Fibroblast of skin of right biceps (primary cell): ENCODE results near the gene GFPT1.
"Not testable (repeated sequence)": the region's sequence is repeated elsewhere in the genome, so short reads cannot be mapped to it uniquely, and the experiment has no call there.

Source experiments
- DNase-seq: peaks from one replicate; pipeline ENCODE4 v3.0.0-alpha.2; 2013

Gene GFPT1

DNA sequence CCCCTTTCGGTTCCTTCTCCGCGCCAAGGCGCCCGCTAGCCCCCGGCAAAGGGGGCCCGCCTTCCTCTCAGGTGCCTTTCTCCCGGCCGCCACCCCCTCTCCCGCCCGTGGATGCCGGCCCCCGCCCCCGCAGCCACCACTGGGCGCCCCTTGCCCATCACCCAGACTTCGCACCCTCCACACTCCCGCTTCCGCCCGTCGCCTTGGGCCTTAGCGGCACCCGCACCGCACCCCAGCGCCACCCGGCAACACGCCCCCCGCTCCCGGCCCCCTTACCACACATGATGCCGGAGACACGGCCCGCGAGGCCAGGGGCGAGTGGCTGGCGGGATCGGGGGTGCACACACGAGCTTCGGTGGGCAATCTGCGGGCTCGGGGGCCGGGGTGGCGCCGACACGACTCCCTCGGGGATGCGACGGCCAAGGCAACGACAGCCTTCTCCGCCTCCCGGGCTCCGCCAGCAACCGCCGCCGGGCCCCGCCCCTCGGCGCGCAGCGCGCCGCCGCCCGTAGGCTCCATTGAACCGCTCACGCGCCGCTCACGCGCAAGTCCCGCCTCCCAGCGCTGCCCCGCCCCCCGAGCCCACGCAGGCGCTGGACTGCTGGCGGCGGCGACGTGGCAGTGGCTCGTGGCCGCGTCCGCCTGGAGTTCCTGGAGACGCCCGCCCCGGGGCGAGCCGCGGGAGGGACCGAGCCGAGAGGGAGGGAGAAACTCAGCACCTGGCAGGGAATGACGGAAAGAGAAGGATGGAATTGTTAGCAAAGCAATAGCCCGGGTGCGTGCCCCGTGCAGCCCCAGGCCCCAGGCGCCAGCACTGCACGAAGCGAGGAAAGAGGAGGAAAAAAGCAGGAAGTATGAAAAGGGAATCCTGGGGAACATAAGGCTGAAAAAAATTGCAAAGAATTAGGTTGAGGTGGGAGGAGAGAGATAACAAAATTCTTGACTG, at the start of gene GFPT1:
TSS of gene GFPT1 (minus strand) at position 439 of the 946 bp plus-strand sequence. CDS start at position 283, 156 bp downstream.
- DNase-seq, result peak; percentile 96

DNA sequence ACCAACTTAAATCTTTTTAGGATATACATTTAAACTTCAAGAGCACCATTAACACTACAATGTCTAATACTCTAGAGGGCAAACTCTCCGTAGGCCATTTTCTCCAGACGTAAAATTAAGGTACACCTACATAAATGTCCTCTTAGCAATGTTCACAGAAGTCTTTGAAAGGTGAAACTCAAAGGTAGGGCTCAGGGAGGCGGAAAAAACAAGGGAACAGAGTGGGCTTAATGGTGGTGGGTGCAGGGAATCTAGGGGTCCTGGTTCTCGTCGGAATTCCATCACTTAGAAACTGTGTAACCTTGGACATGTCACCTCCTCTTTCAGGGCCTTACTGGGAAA, 49.5 kb upstream of the GFPT1 start:
- DNase-seq, result no peak

DNA sequence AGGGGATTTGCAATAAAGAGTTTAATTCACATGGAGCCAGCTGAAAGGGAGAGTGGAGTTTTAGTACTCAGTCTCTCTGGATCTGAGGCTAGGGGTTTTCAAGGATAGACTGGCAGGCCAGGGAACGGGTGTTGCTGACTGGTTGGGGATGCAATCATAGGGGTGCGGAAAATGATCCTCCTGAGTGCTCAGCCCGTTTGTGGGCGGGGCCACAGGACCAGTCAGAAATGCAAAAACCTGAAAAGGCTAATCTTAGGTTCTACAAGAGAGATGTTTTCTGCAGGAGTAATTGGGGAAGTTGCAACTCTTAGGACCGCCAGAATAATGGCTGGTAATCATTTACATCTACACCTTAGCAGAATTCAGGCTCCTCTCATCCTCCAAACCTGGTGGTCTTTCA, 47.7 kb upstream of the GFPT1 start:
- DNase-seq, result no peak

DNA sequence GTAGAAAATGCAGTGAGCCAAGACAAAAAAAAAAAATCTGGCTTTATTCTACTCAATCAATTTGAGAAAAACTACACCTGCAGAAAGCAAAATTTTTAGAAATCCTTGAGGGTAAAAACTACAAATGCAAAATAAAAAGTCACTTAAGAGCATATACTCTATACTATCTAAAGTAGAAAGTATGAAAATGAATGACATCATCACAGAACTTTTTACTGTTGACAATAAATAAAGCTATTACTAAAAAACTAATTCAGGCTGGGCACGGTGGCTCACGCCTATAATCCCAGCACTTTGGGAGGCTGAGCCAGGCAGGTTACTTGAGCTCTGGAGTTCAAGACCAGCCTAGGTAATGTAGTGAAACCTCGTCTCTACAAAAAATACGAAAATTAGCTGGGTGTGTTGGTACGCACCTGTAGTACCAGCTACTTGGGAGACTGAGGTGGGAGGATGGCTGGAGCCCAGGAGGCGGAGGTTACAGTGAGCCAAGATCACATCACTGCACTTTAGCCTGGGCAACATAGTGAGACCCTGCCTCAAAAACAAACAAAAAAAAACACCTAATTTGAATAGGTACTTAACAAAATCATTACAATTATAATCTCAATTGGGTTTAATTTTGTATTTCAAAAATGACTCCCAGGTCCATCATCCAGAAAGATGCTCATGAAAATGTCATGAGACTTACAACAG, 42.6 kb upstream of the GFPT1 start:
- no peak for DNase-seq

DNA sequence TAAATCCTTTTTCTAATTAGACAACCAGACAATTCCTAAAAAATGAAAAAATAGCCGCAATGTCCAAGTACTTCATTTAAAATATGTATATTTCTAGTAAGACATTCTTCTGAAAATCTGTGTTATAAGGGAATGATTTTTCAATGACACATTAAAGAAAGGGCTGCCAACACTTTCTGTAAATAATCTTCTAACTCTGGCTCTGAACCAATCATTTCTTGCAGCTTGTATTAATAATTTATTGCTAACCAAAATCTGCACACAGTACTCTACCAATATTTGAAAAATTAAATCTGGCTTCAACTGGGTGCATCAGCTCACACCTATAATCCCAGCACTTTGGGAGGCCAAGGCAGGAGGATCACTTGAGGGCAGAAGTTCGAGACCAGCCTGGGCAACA, 42.0 kb upstream of the GFPT1 start:
- no peak for DNase-seq

DNA sequence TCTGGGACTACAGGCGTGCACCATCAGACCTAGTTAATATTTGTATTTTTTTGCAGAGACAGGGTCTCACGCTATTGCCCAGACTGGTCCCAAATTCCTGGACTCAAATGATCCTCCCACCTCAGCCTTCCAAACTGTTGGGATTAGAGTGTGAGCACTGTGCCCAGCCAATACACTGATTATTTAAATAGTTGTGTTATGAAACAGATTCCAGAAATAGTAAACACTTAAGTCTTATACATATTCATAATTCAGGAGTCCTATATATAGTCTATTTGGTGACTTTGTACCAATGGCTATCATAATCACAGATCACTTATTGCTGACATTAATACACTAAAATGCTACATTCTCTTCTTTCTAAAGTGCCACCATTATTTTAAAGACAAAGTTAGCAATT, 37.4 kb upstream of the GFPT1 start:
- no peak for DNase-seq

DNA sequence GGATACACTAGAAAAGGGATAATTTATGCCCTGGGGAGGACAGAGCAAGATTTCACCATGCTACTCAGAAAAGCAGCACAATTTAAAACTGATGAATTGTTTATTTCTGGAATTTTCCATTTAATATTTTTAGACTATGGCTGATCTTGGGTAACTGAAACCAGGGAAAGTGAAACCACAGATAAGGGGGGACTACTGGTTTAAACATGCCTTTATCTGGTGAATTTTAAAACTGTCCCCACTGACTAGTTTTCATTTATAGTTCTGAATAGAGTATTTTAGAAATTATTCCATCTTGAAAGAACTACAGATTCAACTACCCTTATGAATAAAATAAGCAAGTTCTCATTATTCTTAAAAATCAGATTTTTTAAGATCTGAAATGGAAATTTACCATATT, 35.2 kb upstream of the GFPT1 start:
- DNase-seq, result no peak

DNA sequence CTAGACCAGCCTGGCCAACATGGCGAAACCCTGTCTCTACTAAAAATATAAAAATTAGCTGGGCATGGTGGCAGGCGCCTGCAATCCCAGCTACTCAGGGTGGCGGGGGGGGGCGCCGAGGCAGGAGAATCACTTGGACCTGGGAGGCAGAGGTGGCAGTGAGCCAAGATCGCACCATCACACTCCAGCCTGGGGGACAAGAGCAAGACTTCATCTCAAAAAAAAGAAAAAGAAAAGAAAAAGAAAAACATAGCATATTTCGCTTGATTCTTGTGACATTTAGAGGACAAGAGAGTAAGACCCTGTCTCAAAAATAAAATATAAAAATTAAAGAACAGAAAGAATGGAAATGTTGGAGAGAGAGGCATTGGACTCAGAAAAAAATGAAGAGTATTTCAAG, 32.1 kb upstream of the GFPT1 start:
- not testable (repeated sequence) for DNase-seq

DNA sequence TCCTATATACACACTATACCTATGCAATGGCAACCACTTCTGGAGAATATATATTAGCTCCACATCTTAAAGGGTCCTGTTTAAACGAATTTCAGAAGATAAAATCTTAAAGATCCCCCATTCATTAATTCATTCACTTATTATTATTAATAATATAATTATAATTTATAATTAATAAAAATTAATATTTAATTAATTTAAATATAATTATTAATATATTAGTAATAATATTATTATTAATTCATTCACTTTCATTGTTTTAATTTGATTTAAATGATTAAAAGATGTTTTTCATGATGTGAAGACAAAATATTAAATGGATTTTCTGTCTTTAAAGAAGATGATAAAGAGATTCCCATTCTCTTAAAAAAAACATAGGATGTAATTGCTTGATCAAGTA, 29.1 kb upstream of the GFPT1 start:
- DNase-seq, result no peak

DNA sequence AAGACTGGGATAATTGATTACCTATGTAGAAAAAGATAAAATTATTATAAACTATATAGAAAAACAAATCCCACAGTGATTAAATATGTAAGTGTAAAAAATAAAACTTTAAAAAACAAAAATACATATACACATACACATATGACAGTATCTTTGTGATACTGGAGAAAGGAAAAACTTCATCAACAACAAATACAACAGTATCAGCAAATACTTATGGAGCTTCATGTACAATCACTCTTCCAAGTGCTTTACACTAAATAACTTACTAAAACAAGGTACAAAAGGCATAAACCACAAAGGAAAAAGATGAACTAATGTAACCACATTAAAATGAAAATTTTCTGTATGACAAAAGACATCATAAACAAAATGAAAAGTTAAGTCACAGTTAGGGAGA, 24.1 kb upstream of the GFPT1 start:
- DNase-seq, result no peak

DNA sequence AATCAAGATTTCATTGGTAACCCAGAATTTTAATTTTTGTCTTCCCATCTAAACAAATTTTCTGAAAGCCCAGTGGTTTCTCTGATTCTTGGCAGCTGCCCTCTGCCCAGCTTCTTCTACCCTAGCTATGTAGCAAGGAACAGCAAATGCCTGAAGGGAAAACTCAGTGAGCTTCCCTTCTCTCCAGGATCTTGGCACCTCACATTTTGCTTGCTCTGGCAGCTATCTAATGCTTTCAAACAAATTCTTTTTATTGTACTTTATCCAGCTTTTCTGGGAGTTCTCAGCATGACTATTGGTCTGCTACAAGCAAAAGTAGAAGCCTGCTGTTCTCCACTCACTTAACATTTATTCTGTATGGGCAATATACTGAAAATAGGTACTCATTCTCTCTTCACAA, 18.3 kb upstream of the GFPT1 start:
- no peak for DNase-seq

DNA sequence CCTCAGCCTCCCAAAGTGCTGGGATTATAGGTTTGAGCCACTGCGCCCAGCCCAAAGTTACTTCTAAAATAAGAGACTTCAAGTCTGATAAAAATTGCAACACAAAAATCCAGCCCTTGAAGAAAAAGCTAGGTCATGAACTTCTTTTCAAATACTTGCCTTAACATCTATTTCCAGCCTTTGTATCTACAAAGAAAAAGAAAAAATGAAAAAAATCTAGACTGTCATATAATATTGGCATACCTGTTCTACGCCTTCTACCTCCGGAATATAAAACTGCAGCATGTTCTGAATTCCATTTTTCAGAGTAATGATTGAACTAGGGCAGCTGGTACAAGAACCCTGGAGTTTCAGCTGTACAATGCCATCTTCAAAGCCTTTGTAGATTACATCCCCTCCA, 13.1 kb upstream of the GFPT1 start:
- DNase-seq, result no peak

DNA sequence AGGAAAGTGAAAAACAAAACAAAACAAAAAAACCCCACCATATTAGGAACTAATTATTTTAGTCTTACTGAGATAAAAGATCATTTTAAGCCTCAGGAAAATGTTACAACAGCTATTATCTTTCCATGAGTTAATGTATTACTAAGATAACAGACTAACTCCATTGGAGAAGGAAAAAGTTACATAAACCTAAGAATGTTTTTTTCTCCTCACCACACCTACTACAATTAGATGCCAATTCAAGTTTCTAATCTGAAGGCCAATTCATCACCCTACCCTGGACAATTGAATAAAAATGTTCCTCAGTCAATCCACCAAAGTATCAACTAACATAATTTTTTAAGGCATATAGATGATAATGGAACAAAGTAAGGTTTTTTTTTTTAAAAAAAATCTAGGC, 10.2 kb upstream of the GFPT1 start:
- DNase-seq, result no peak

DNA sequence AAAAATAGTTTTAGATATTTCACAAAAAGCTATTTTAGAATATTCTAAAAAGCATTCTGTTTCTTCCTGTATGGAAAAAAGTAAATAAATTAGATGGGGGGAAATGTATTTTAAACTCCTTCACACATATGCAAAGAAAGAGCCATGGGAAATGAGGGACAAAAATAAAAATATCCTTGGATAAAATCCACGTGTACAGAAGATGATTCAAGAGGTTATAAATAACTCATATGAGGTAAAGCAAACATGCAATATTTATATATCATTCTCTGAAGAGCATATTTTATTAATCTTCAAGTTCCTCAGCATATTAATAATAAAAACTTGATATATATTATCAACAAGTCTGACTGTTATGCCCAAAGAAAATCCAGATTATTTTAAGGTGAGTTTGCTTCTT, 8.8 kb upstream of the GFPT1 start:
- no peak for DNase-seq

DNA sequence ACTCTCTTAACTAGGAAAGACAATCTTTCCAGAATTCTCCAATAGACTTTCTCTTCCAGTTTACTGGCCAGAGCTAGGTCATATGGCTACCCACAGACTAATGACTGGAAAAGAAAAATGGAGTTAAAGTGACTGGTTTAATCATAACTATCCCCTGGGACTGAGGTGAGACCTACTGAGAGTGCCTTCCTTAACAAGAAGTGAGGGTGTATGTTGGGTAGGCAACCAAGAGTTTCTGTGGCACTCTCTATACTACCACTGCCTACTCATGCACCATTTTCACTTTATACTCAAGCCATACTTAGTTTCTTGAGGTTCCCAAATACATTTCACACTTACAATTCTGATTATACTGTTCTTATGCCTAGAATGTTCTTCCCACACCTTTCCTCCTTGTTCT, 6.9 kb upstream of the GFPT1 start:
- no peak for DNase-seq

DNA sequence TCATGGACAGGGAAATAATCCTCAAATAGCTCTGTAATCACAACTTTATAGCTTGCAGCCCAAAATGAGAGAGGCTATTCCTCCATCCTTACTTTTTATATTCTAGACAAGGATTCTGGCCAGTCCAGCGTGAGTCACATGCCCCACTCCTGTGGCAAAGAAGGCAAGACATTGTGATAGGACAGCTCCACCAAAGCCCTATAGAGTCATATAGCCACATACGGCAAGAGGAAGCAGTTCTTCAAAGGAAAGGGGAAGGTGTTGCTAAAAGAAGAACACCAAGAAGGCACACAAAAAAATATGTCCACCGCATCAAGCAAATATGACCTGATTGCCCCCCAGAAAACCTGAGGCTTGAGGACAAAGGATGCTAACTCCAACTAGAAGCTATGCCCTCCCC, 3.4 kb upstream of the GFPT1 start:
- no peak for DNase-seq

DNA sequence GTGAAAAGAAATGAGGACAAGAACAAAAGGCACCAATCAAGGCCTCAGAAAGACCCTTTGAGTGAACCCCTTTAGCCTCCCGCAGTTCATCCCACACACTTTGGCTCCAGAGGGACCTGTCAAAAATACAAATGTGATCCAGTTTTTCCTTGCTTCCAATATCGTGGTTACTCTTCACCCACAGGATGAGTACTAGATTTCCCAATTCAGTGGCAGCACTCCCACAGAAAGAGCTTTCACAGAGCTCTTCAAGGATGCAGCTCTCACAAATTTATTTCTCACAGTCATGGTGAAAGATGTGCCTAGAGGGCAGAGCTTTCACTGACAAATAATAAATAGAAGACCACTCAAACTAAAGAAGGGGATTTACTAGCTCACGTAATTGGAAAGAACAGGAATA, 3.0 kb upstream of the GFPT1 start:
- no peak for DNase-seq

DNA sequence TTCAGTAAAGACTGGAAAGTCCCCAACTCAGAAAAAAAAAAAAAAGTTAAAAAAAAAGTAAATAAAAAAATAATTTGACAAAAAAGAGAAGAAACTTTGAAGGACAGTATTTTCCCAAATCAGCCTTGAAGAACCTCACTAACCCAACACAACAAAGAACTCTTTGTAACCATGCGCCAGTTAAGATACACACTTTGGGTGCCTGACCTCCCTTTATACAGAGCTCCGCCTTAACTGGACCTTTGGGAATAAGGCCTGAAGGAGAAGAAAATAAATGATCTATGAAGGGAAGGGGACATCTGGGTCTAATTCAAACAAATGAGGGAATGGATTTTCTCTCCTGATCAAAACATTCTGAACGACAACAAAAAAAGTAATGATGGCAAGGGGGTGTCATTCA, 2.2 kb upstream of the GFPT1 start:
- DNase-seq, result no peak

DNA sequence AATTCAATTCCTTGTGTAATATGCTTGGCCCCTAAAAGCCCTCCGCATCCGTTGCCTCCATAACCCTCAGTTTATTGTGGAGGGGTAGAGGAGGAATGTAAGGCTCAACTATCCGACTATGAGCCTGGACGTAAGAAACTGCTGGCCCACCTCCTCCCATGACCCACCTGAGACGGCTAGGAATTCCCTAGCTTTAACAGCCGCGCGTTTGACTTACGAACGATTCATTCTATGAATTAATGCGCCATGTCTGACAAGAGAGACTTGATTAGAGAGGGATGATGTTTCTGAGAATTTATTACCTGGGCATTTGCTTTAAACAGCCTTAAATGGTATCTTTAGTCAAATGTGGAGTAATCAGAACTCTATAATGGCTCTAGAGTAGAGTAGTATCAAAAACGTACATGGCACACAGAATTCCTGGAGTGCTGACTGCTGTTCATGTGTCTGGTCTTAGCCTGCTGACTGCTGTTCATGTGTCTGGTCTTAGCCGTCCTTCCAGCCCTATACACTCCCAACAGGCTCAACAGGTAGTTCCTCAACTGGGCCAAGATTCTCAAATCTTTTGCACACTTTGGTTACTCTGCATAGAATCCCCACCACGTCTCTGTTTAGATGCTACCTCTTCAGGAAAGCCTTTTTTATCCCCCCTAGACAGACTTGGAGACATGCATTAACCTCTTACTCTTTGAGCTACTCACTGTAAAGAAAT, 899 bp upstream of the GFPT1 start:
- peak; percentile 8 for DNase-seq

DNA sequence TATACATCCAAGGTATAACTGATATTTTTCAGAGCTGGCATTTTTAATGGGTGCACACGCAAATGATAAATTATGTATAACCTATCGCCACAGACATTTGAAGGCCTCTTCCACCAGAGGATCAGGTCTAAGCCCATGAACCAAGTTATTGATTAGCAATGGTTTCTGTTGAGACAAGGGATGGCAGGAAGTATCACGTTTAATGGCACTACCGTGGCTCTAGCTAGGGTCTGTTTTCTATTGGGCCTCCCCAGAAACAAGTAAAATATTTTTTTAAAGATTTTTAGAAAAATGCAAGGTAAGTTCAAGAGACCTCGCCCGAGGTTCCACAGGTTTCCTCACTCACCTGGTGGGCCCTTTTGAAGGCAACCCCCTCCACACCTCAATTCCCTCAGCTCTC, 667 bp downstream of the GFPT1 start:
- no peak for DNase-seq

DNA sequence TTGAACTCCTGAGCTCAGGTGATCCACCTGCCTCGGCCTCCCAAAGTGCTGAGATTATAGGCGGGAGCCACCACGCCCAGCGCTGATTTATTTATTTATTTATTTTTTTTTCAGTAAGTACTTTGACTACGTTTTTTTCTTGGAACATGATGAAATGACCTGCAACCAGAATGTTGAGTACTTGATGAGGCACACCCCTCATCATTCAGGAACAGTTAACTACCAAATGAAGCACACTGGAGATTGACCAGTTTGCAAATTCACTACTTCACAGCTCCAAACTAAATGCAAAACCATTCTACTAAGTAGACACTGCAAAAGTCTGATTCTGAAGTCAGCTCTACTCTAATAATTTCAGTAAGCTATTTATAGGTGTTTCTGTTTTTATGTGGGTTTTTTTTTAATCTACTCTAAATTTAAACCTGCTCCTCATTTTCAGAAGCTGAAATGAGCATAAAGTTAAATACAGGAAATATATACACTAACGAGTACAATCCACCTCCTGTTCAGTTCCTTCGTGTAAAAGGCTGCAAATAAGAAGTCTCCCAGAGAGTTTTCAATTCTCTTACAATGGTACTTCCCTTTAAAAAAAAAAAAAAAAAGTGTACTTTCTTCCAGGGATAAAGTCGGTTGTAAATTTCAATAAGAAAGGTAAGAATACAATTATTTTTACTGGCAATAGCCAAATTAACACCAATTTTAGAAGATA, 1.4 kb downstream of the GFPT1 start:
- DNase-seq, result peak; percentile 65

DNA sequence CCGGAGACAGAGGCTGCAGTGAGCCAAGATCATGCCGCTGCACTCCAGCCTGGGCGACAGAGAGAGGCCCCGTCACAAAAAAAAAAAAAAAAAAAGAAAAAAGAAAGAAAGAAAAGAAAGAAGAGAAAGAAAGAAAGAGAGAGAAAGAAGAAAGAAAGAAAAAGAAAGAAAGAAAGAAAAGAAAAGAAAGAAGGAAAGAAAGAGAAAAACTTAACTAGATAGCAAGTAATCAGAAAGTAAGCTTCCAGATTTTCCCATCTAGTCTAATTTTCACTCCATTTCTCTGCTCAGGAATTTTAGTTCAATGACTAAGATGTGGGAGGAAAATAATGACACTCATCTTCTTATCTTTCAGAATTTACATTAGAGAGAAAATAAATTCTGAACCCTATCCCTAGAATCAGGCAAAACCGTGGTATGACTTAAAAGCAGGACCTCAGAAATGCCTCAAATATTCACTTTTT, 2.4 kb downstream of the GFPT1 start:
- peak; percentile 34 for DNase-seq

DNA sequence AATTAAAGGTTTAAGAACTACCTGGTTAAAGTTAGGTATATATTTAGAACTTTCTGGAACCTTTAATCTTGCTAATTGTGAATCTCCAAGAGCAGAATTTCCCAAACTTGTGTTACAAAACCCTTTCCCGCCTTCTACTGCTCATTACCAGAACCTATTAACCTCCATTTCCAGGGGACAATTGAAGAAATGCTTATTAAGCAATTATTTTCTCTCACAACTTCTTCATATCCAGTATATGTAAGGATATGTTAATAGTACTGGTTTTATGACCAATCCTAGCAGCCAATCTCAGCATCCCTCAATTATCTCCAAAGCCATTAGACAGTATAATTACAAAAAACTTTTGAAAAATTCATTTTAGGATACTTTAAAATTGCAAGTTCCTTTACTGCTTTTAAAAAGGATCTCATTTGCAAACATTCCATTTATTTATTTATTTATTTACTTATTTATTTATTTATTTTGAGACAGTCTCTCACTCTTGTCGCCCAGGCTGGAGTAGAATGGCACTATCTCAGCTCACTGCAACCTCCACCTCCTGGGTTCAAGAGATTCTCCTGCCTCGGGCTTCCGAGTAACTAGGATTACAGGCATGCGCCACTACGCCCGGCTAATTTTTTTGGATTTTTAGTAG, 3.7 kb downstream of the GFPT1 start:
- no peak for DNase-seq
